Activated CD4-positive, alpha-beta T cell treated with anti-CD3 and anti-CD28 coated beads, Interleukin-2, amount 10 ng/mL, durations not matched to agents 24 days and 14 days (primary cell): ENCODE data around the gene SSUH2. TPM values are rescaled to one million over a fixed set of nuclear protein-coding genes. Genes with fewer than 3 reads are reported as not detected.

Source experiments
- DNase-seq: peaks from one replicate; pipeline ENCODE4 v3.0.0; 2022
- H3K27ac Mint-ChIP-seq: one replicate; pipeline ENCODE4 v1.8.0; 2022; ENCODE audit warnings: mild to moderate bottlenecking, mixed read lengths
- H3K27me3 Mint-ChIP-seq: one replicate; pipeline ENCODE4 v1.8.0; 2022; ENCODE audit warnings: mixed read lengths
- H3K36me3 Mint-ChIP-seq: one replicate; pipeline ENCODE4 v1.8.0; 2022; ENCODE audit warnings: low read depth, mild to moderate bottlenecking, mixed read lengths
- H3K4me1 Mint-ChIP-seq: one replicate; pipeline ENCODE4 v1.8.0; 2021; ENCODE audit warnings: mixed read lengths
- H3K4me3 Mint-ChIP-seq: one replicate; pipeline ENCODE4 v1.8.0; 2022; ENCODE audit warnings: mild to moderate bottlenecking, moderate library complexity, mixed read lengths
- H3K9me3 Mint-ChIP-seq: one replicate; pipeline ENCODE4 v1.8.0; 2021; ENCODE audit warnings: mixed read lengths
- intact Hi-C: fragments of 100-400 bp; cut with micrococcal nuclease; formaldehyde crosslinking; loops from one replicate; pipeline ENCODE4 v1.15.1; 2023
- total RNA-seq: library from RNA; stranded (reverse); gene quantifications from 2 replicates; pipeline ENCODE4 v1.2.3, GENCODE V29; 2022

The SSUH2 gene
- total RNA-seq, 1 donor from 2014 or later: not detected

DNA sequence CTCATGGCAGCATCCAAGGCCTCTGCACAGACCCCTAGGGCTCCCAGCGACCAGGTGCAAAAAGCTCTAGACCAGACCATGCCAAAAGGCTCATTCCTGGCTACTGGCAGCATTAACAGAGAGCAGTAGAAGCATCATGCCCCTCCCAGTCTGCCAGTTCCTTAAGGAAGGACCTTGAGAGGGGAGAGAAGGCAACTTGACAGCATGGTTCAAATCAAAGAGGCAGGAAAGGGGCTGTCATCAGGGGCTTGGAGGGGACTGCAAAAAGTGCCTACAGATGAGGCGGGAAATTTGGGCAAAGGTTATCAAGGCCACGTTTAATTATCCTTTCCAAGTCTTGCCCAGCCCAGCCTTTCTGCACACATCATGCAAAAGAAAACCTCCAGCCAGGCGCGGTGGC lies 64.7 kb downstream of the SSUH2 start:
- DNase-seq: no peak
- Mint-ChIP-seq H3K36me3 (no peaks in the 10 kb centered on the region), H3K27ac (no peak overlapping the region), H3K4me1 (no peaks in the 10 kb centered on the region), H3K4me3 (no peak overlapping the region), H3K27me3 (no peaks in the 10 kb centered on the region), H3K9me3 (no peaks in the 10 kb centered on the region)
- intact Hi-C loops: no loop called here

DNA sequence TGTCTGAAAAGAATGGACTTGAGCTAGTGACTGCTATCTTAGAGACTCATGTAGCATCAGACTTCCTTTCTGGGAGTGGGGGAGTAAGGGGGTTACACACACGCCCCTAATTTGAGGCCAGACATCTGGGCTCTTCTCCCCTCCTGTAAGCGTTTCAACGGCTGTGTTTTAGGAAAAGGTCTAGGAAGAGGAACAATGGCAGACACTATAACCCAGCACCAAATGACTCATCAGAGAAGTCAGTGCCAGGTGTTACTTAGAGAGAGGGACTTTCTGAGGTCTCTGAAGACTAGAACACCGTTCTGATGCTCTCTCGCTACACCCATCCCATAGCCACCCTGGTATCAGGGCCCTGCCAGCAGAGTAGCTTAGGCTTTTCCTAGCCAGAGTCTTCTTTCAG lies 65.5 kb downstream of the SSUH2 start:
- H3K36me3 Mint-ChIP-seq: no peaks in the 10 kb centered on the region
- H3K4me3 Mint-ChIP-seq: no peak overlapping the region
- no peaks in the 10 kb centered on the region for H3K4me1 Mint-ChIP-seq
- no peak for DNase-seq
- H3K27ac Mint-ChIP-seq: no peak overlapping the region
- intact Hi-C loops: no loop called here
- no peaks in the 10 kb centered on the region for H3K9me3 Mint-ChIP-seq
- no peaks in the 10 kb centered on the region for H3K27me3 Mint-ChIP-seq

- no peaks in the 10 kb centered on the region for H3K36me3 Mint-ChIP-seq
- no peaks in the 10 kb centered on the region for H3K27me3 Mint-ChIP-seq
- H3K4me3 Mint-ChIP-seq: no peak overlapping the region
- H3K4me1 Mint-ChIP-seq: no peaks in the 10 kb centered on the region
- no peak overlapping the region for H3K27ac Mint-ChIP-seq
- no peak for DNase-seq
- intact Hi-C loops: no loop called here
- H3K9me3 Mint-ChIP-seq: no peaks in the 10 kb centered on the region
Observed at GRCh38 chr3:8578282-8578681, 66.3 kb downstream of the SSUH2 start.

- Mint-ChIP-seq H3K9me3 (peaks cover 3% of the 10 kb centered on the region), H3K27me3 (no peaks in the 10 kb centered on the region), H3K36me3 (no peaks in the 10 kb centered on the region), H3K4me1 (no peaks in the 10 kb centered on the region), H3K27ac (no peak overlapping the region), H3K4me3 (no peak overlapping the region)
- no peak for DNase-seq
- intact Hi-C loops: no loop called here
Observed at GRCh38 chr3:8576841-8577571, 67.6 kb downstream of the SSUH2 start.

DNA sequence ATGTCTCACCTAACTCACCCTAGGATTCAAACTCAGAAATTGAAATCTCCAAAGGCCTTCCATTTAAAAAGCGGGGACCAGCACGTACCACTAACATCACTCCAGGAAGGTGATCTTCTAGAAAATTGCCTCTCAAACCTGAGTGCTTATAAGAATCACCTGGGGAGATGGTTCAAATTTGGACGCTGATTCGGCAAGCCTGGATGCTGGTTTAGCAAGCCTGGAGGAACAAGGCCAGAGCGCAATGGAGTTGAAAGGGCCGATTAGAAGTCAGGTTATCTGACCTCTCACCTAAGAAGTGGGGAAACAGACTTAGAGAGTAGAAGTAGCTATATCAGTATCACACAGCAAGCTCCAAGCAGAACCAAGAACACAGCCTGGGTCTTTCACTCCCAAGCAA lies 68.2 kb downstream of the SSUH2 start:
- intact Hi-C loops: no loop called here
- DNase-seq: no peak
- H3K4me1 Mint-ChIP-seq: peaks cover under 1% of the 10 kb centered on the region
- H3K27me3 Mint-ChIP-seq: no peaks in the 10 kb centered on the region
- H3K4me3 Mint-ChIP-seq: no peak overlapping the region
- no peak overlapping the region for H3K27ac Mint-ChIP-seq
- H3K36me3 Mint-ChIP-seq: no peaks in the 10 kb centered on the region
- H3K9me3 Mint-ChIP-seq: peaks cover 3% of the 10 kb centered on the region

DNA sequence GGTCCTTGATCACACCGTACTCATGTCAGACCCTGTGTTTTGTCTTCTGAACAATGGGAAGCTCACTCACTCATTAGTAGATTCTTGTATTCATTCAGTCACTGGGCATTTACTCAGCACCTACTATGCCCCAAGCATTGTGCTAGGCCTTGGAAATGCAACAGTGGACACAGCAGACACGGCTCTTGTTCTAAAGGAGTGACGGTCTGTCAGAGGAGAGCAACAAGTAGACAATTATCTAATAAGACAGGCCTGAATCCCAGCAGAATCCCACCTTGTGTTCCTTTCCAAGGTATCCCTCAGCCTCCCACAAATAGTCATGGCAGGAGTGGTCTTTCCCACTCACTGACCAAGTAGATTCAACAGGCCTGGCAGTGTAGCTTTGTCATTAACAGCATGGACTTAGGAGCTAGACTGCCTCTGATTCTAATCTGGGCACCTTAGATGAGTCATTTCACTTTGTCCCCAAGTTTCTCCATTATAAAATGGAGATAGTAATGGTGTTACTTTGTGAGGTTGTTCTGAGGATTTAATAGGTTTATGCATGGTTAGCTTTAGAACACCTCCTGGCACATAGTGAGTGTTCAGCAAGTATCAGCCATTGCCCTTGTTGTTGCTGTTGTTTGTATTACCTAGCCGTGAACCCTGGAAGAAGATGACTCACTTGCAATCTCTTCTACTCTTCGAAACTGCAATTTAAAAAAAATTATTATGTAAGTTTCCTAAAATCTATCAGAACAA lies 69.1 kb downstream of the SSUH2 start:
- Mint-ChIP-seq H3K27ac (no peak overlapping the region), H3K4me1 (peaks cover 9% of the 10 kb centered on the region), H3K36me3 (no peaks in the 10 kb centered on the region), H3K4me3 (no peak overlapping the region), H3K27me3 (no peaks in the 10 kb centered on the region), H3K9me3 (peaks cover 3% of the 10 kb centered on the region)
- no peak for DNase-seq
- intact Hi-C loops: no loop called here

- H3K4me1 Mint-ChIP-seq: peaks cover 11% of the 10 kb centered on the region
- DNase-seq: no peak
- peaks cover 3% of the 10 kb centered on the region for H3K9me3 Mint-ChIP-seq
- intact Hi-C loops: no loop called here
- H3K27me3 Mint-ChIP-seq: no peaks in the 10 kb centered on the region
- H3K4me3 Mint-ChIP-seq: no peak overlapping the region
- no peaks in the 10 kb centered on the region for H3K36me3 Mint-ChIP-seq
- H3K27ac Mint-ChIP-seq: no peak overlapping the region
Observed at GRCh38 chr3:8574670-8575322, 69.8 kb downstream of the SSUH2 start.

DNA sequence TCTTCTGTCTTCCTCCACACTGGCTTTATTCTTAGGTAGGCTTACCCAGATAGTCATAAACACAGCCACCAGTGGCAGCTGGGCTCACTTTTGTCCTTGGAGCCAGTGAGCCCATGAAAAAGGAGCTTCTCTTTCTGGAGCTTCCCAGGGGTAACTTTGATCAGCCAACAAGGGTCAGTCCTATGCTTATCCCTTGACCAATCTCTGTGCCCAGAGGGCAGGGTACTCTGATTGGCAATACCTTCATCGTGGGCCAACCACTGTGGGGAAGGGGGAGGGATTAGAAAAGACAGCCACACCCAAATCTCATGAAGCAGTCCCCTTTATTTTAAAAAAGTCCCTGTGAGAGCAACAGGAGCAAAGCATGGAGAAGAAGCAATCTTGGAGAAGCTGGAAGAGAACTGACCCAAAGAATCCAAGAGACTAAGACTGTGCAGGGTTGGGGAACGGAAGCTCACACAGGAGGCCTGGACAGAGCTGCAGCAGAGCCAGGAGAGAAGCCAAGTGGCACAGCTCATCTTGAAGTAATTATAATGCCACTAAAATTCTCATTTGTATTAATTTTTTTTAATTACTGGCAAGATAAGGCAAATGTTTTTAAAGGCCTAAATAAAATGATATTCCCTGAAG lies 70.4 kb downstream of the SSUH2 start:
- H3K4me3 Mint-ChIP-seq: no peak overlapping the region
- no peaks in the 10 kb centered on the region for H3K36me3 Mint-ChIP-seq
- no peaks in the 10 kb centered on the region for H3K27me3 Mint-ChIP-seq
- H3K9me3 Mint-ChIP-seq: peaks cover 3% of the 10 kb centered on the region
- no peak overlapping the region for H3K27ac Mint-ChIP-seq
- intact Hi-C loops: no loop called here
- DNase-seq: no peak
- peaks cover 11% of the 10 kb centered on the region for H3K4me1 Mint-ChIP-seq

DNA sequence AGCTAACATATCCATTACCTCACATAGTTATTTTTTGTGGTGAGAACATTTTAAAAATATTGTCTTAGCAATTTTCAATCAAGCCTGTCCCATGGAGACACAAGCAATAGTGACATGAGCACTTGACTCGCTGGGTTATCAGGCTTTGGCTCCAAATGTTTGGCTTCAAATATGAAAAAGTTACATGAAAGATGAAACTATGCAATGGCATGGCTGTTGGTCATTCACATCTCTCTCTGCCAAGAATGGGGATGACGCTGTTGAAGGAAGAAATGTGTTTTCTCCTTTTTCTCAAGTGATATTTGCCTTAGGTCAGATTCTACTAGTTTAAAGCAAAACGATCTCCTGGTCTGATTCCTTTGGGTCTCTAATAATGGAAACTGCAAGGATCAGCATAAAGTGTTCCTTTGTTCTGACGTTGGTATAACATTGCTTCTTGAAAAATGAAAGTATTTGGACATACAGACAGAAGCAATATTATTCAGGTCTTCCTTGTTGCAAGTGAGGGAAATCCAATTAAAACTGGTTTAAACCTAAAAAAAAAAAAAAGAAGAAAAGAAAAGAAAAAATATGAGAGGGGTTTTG lies 71.2 kb downstream of the SSUH2 start:
- H3K27ac Mint-ChIP-seq: no peak overlapping the region

DNA sequence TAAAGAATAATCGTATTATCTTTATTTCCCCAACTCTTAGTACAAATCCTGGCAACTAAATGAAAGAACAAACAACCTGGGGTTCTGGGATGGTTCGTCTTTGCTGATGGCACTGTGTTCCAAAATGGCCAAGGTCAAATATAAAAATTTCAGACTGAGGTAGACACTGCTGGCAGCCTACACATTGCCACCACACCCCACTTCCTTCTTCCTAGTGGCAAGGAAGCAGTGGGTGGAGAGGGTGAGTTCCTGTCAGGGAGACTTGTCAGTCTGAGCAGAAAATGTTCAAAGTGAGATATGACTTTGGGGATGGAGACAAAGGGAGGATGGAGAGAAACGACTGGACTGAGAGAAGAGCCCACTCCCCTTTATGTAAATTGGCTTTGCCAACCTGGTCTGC lies 73.3 kb downstream of the SSUH2 start:
- Mint-ChIP-seq H3K4me1 (peaks cover 11% of the 10 kb centered on the region), H3K27ac (no peak overlapping the region), H3K9me3 (peaks cover 3% of the 10 kb centered on the region), H3K4me3 (no peak overlapping the region), H3K27me3 (no peaks in the 10 kb centered on the region), H3K36me3 (no peaks in the 10 kb centered on the region)
- DNase-seq: no peak
- intact Hi-C loops: no loop called here

More for the DNA sequence above, 71.2 kb downstream of the SSUH2 start:
- H3K4me1 Mint-ChIP-seq: peaks cover 11% of the 10 kb centered on the region
- DNase-seq: no peak
- intact Hi-C loops: no loop called here
- H3K9me3 Mint-ChIP-seq: peaks cover 3% of the 10 kb centered on the region
- no peak overlapping the region for H3K4me3 Mint-ChIP-seq
- H3K36me3 Mint-ChIP-seq: no peaks in the 10 kb centered on the region
- H3K27me3 Mint-ChIP-seq: no peaks in the 10 kb centered on the region

Other genes with a start within 250 kb of the SSUH2 start
- 0.52 and 0.93 TPM in 2 replicates for gene LMCD1, start 143.0 kb downstream of the SSUH2 start, total RNA-seq
- not detected in 2 replicates for gene CAV3, start 89.0 kb upstream of the SSUH2 start, total RNA-seq
- gene OXTR, start 124.8 kb upstream of the SSUH2 start, total RNA-seq: 0.70 and 0.78 TPM in 2 replicates